ENCODE measurements around the gene BRPF1.

BRPF1 gene

GRCh38 chr3:9731206-9732079 lies at the start of gene BRPF1:
BRPF1 (plus strand) TSS chr3:9731735; CDS start chr3:9734141, 2,406 bp downstream.
- DNase-seq, result peak; percentile 100

- no peak for DNase-seq
These were observed 49.4 kb upstream of the BRPF1 start for GRCh38 chr3:9682096-9682495.

GRCh38 chr3:9683426-9683825 lies 48.1 kb upstream of the BRPF1 start:
- no peak for DNase-seq

GRCh38 chr3:9685216-9686049 lies 46.1 kb upstream of the BRPF1 start:
- no peak for DNase-seq

- DNase-seq, result no peak
These were observed 45.4 kb upstream of the BRPF1 start for GRCh38 chr3:9686050-9686550.

DNA sequence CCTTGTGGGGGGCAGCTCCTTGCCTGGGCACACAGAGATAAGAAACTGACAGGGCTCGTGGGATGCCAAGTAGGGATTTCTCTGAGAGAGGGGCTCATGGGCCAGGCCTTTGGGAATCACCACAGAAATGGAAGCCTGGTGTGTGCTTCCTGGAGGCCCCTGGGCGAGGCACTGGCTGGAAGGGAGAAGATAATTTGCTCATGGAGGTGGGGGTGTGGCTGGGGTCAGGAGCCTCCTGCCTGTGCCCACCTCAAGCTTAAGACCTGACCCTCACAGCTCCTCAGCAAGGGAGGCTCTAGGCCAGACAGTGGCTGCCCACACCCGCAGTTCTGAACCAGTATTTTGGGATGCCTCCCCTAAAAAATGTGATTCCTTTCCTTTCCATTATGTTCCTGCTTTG lies 44.8 kb upstream of the BRPF1 start:
- no peak for DNase-seq

GRCh38 chr3:9687514-9687913 lies 44.0 kb upstream of the BRPF1 start:
- DNase-seq, result no peak

DNA sequence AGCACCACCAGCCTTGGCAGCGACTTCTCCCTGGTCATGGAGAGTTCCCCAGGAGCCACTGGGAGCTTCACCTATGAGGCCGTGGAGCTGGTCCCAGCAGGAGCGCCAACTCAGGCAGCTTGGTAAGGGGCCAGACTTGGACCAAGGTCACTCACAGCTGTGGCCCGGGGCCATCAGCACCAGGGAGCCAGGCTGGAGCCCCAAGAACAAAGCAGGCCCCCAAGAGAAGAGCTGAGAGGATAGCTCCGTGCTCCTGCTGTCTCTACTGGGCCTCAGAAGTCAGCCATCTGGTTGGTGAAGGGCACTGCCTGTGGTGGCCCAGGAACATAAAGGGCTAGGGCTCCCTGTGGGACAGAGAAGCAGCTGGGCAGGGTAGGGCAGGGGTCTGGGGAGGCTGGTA lies 42.6 kb upstream of the BRPF1 start:
- DNase-seq, result no peak

GRCh38 chr3:9689757-9690156 lies 41.8 kb upstream of the BRPF1 start:
- no peak for DNase-seq

DNA sequence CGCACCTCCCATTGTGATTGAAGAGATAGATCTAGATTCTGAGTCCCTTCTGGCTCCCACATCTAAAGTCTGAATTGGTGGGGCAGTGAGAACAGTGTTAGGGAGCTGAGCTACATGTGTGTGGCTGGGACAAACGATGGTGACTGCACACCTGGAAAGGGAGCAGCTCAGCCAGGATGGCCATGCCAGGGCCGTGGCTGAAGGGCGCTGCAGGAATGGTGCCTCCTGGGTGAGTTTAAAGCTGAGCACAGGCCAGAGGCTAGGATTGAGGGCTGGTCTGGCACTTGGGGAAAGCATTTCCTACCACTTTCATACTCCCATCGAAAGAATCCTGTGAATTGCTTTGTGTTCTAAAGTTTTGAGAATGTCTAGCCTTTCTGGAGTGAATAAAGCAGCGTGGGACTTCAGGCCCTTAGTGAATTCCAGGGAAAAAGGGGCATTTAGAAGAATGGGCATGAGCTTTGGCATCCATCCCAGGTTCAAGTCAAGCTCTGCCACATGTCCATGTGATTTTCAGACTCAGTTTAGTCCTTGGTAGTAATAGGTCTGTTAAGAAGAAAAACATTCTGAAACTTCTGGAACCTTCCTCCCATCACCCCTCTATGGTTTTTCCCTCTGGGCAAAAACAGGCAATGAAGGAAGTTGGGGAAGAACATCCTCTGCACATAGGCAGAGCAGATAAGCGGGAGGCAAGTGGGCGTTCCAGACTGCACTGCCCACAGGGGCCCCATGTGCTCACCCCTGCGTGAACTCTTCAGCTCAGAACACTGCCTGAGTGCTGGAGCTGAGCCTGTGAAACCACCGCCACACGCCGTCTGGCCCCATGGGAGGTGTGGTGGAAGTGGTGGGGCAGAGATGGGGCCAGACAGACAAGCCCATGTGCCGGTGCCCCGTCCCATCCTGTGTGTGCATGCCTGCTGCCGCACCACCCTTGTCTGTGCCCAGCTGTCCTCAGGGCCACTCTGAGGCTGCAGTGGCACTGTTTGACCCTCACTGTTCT lies 40.8 kb upstream of the BRPF1 start:
- DNase-seq, result no peak

- DNase-seq, result no peak
These were observed 39.9 kb upstream of the BRPF1 start for GRCh38 chr3:9691636-9692035.

GRCh38 chr3:9692416-9692815 lies 39.1 kb upstream of the BRPF1 start:
- no peak for DNase-seq

DNA sequence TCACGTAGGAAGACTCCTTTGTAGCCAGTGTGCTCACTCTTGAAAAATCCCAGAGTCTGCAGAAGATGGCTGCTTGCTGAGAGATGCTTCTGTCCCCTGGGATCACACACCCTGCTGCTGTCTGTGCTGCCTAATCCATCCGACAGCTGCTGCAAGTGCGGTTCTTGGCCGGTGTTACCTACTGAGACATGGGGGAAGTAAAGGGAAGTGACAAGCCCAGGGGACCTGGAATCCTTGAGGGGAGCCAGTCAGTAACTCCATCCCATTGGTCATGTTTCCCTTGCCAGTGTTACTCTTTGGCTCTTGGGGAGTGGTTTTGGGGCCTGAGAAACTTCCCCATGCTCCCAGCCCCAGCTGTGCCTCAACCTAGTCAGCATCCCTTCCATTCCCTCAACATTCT lies 36.2 kb upstream of the BRPF1 start:
- DNase-seq, result no peak

DNA sequence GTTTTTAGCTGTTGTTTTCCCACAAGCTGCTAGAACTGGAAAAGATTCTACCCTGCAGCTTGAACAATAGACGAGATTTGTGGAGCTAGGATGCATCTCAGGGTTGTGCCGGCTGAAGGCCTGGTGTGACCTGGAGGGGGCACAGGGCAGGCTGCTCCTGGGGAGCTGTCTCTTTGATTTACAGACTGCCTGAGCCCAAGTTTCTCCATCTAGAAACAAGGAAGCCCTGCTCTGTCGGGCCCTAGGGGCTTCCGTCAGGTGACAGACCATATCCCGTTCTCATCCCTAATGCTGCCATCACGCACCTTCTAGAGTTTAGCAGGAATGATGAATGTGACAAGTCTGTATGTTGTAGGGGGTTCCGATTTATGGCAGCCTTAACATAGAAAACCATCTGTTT lies 35.8 kb upstream of the BRPF1 start:
- DNase-seq, result no peak

DNA sequence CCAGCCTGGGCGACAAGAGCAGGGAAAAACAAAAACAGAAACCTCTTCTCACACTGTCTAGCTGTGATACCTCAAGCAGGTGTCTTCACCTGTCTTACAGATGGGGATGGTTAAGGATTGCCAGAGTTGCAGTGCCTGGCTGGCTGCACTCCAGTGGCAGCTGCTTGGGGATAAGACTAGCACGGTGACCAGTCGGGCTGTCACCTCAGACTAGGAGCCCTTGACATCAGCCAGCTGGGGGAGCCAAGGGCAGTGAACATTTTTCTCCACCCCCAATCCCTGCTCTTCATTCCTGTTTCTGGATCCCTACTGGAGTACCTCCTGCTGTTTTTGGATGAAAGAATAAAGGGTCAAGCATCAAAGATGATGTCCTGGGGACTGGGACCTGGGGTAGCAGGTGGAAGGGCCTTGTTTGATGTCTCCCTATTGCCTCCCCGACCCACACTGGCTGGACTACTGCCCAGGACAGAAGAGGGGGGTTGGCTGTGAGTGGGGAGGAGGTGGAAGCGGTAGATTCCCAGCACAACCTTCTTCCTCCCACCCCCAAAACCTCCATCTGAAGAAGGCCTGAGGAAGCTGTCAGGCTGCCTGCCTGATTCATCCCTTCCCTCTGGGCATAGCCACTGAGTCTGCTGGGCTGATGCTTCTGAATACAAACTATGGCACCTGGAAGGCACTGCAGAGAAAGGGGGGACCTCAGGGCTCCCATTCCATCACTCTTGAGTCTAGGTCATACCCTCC lies 34.9 kb upstream of the BRPF1 start:
- DNase-seq, result no peak

DNA sequence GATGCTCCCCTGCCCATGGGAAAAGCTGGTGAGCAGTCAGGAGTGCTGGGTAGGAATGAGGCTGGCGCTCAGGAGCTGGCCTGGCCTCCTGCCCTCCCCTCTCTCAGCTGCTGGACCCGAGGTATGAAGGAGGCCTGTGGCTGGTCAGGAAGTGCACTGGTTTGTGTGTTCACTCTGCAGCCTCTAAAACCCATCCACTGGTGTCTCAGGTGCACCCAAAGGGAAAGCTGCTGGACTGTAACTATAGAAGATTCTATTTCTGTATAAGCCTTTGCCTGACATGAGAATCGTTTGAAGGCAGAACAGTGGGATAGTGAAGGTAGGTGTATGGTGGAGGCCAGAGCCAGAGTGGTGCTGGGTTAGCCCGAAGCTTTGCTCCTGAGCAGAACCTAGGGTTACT lies 33.6 kb upstream of the BRPF1 start:
- DNase-seq, result no peak

DNA sequence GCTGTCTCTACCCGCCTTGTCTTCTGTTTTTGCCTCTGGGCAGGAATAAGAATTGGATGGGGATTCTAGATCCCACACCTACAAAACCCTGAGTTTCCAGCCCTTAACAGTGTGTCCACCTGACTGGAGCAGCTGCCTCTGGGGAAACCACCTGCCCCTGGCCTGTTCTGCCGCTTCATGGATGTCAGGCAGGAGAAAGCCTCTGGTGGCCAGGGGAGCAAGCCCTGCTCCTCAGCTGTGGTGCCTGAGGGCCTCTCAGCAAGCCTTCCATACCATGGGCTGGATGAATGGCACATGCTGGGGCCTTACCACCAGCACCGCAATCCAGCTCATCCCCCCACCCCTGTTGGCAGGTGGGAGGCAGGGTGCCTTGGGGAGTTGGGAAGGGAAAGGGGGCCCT lies 33.2 kb upstream of the BRPF1 start:
- DNase-seq, result no peak

DNA sequence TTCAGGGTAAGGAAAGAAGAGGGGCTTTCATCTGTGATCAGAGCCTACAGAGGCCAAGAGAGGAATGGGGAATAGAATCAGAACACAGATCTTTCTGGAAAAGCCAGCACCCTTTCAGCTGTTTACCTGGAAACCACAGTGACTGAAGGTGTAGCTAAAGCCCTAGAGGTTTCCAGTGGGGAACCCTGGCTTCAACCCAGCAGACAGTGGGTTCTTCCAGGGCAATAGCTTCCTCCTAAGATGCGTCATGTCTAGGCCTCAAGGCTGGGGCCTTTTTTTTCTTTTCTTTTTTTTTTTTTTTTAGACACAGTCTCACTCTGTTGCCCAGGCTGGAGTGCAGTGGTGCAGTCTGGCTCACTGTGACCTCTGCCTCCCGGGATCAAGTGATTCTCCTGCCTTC lies 31.0 kb upstream of the BRPF1 start:
- DNase-seq, result no peak

GRCh38 chr3:9701006-9701405 lies 30.5 kb upstream of the BRPF1 start:
- no peak for DNase-seq

- no peak for DNase-seq
These were observed 29.8 kb upstream of the BRPF1 start for GRCh38 chr3:9701711-9702110.

DNA sequence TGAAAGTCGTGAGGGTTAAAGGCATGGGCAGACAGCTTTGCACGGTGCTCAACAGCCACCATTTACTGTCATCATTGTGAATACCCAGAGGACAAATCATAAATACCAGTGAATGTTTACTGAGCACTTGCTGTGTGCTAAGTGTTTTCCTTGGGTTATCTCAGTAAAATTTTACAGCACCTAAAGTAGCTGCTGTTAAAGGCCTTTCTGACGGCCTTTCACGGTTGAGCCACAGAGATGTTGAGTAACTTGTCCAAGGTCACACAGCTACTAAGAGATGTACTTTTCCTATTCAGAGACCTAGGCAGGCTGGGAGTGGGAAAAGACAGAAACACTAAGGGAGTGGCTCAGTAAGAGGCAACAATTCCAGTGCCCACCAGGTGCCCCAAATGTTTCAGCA lies 28.3 kb upstream of the BRPF1 start:
- no peak for DNase-seq
